Adrenal gland (tissue), 5 donors: ENCODE measurements around the gene CBFA2T3.

Experiments used
- CTCF ChIP-seq, 6 experiments: fragments of 450-650 bp in 4 of 6; fragments of 200-600 bp in 2 of 6; sonication (generic) in 1 of 6; IDR thresholded peaks; 1 replicate in 5 of 6; 2 replicates in 1 of 6; pipeline versions ENCODE4 v1.5.1 to v1.8.0; 2016 to 2021; ENCODE audit warnings: antibody characterized with exemption in 6 of 6, mild to moderate bottlenecking in 2 of 6, moderate library complexity in 1 of 6
- POLR2A ChIP-seq, 2 donors: fragments of 450-650 bp; IDR thresholded peaks; one replicate each; pipeline ENCODE4 v1.6.1; 2017; ENCODE audit warnings: antibody characterized with exemption in 2 of 2, mild to moderate bottlenecking in 2 of 2, moderate library complexity in 1 of 2
- donor health status: DM: no; HTN: no; CAD: no.

- TF ChIP-seq CTCF (IDR thresholded peaks at IDR 0.05) (no peak), POLR2A (IDR thresholded peaks at IDR 0.05) (no peak)
These were observed 97.3 kb downstream of the CBFA2T3 start for GRCh38 chr16:88879788-88880055.
